ENCODE data around the gene GGTLC1.

- TF ChIP-seq CTCF (IDR thresholded peaks at IDR 0.05) (no peak), POLR2A (IDR thresholded peaks at IDR 0.05) (no peak), POLR2AphosphoS5 (IDR thresholded peaks at IDR 0.05) (no peak)
Measured at GRCh38 chr20:23970049-23970448, 18.5 kb downstream of the GGTLC1 start.
